ENCODE results near the gene P2RY6. TPM values are rescaled to one million over a fixed set of nuclear protein-coding genes. Genes with fewer than 3 reads are reported as not detected.

P2RY6 gene
- total RNA-seq, 1 donor from 2014 or later: not detected

DNA sequence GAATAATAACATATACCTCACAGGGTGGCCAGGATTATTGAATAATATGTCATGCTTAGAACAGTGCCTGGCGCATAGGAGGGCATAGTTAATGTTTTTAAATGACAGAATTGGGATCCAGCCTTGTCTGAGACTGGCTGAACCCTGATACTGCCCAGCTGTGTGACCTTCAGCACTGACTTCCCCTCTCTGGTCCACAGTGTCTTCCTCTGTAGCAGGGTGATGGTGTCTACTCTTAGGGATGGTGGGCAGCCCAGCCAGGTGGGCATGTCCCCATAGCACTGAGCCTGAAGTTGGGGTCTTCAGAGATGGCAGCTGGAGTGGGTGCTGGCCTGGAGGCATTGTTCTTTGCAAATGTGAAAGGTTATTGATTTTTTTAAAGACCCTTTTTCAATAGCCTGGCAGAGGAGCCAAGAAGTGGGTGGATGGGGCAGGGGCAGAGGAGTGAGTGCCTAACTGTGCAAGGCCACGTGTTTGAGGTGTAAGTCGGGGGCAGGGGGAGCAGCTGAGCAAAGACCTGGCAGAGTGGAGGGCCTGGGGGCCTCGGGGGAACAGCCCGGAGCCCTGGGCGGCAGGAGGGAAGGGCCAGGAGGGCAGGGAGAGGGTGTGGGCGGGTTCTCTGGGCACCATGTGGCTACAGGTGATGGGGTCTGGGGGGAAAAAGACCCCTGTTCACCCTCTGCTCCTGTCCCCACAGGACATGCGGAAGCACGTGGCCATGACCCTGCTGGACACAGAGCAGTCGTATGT is 74.2 kb downstream of the P2RY6 start:
- Mint-ChIP-seq H3K36me3 (ENCODE audit: unreplicated experiment) (peaks cover 5% of the 10 kb centered on the region), H3K4me3 (ENCODE audit: unreplicated experiment) (no peak overlapping the region), H3K4me1 (ENCODE audit: unreplicated experiment) (peaks cover 27% of the 10 kb centered on the region), H3K27me3 (ENCODE audit: unreplicated experiment) (no peaks in the 10 kb centered on the region), H3K9me3 (ENCODE audit: unreplicated experiment) (no peaks in the 10 kb centered on the region), H3K27ac (ENCODE audit: unreplicated experiment) (peak overlapping the region; percentile 47)
- DNase-seq (ENCODE audit: extremely low spot score, unreplicated experiment): no peak
- TF ChIP-seq, protein P1, sequence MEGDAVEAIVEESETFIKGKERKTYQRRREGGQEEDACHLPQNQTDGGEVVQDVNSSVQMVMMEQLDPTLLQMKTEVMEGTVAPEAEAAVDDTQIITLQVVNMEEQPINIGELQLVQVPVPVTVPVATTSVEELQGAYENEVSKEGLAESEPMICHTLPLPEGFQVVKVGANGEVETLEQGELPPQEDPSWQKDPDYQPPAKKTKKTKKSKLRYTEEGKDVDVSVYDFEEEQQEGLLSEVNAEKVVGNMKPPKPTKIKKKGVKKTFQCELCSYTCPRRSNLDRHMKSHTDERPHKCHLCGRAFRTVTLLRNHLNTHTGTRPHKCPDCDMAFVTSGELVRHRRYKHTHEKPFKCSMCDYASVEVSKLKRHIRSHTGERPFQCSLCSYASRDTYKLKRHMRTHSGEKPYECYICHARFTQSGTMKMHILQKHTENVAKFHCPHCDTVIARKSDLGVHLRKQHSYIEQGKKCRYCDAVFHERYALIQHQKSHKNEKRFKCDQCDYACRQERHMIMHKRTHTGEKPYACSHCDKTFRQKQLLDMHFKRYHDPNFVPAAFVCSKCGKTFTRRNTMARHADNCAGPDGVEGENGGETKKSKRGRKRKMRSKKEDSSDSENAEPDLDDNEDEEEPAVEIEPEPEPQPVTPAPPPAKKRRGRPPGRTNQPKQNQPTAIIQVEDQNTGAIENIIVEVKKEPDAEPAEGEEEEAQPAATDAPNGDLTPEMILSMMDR (IDR thresholded peaks at IDR 0.05): no peak

DNA sequence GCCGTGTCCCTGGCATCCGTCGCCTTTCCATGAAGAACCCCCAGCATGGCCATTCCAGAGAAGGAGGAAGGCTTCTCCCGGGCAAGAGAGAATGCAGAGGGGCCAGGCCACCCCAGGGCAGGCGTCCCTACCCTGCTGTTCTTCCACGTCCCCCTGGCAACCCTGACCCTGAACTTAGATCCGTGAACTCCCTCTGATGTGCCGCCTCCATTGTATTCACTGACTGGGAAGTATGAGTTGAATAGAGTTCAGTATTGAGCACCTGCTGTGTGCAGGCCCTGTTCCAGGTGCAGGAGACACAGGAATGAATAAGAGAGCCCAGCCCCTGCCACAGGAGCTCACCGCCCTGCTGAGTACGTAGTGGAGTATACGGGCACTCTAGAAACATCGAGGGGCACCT is 74.9 kb downstream of the P2RY6 start:
- no peak for DNase-seq (ENCODE audit: extremely low spot score, unreplicated experiment)
- Mint-ChIP-seq H3K36me3 (ENCODE audit: unreplicated experiment) (peaks cover 3% of the 10 kb centered on the region), H3K4me3 (ENCODE audit: unreplicated experiment) (no peak overlapping the region), H3K4me1 (ENCODE audit: unreplicated experiment) (peaks cover 26% of the 10 kb centered on the region), H3K27ac (ENCODE audit: unreplicated experiment) (no peak overlapping the region), H3K27me3 (ENCODE audit: unreplicated experiment) (no peaks in the 10 kb centered on the region), H3K9me3 (ENCODE audit: unreplicated experiment) (no peaks in the 10 kb centered on the region)
- TF ChIP-seq, protein P1 (IDR thresholded peaks at IDR 0.05): no peak

Other genes with a start within 250 kb of the P2RY6 start
- gene FCHSD2, start 130.0 kb upstream of the P2RY6 start, total RNA-seq: 39.0 and 39.4 TPM in 2 replicates
- not detected in 2 replicates for gene P2RY2, start 54.1 kb upstream of the P2RY6 start, total RNA-seq
- gene ARHGEF17, start 35.9 kb downstream of the P2RY6 start, total RNA-seq: 104 and 105 TPM in 2 replicates
- 3.3 and 4.1 TPM in 2 replicates for gene RELT, start 104.1 kb downstream of the P2RY6 start, total RNA-seq

Measured in osteocyte (in vitro differentiated cells).